ENCODE results near the gene TRAF3IP1.

- TF ChIP-seq ZFP3 (CRISPR knock-in tag; IDR thresholded peaks at IDR 0.05): no peak
- TF ChIP-seq PPARA (CRISPR knock-in tag; IDR thresholded peaks at IDR 0.05; ENCODE audit: borderline replicate concordance): no peak
- TF ChIP-seq, protein P1, sequence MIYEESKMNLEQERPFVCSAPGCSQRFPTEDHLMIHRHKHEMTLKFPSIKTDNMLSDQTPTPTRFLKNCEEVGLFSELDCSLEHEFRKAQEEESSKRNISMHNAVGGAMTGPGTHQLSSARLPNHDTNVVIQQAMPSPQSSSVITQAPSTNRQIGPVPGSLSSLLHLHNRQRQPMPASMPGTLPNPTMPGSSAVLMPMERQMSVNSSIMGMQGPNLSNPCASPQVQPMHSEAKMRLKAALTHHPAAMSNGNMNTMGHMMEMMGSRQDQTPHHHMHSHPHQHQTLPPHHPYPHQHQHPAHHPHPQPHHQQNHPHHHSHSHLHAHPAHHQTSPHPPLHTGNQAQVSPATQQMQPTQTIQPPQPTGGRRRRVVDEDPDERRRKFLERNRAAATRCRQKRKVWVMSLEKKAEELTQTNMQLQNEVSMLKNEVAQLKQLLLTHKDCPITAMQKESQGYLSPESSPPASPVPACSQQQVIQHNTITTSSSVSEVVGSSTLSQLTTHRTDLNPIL (CRISPR knock-in tag; IDR thresholded peaks at IDR 0.05; ENCODE audit: low read depth): no peak
- no peak for TF ChIP-seq GLIS3 (CRISPR knock-in tag; IDR thresholded peaks at IDR 0.05)
- TF ChIP-seq BACH2 (CRISPR knock-in tag; IDR thresholded peaks at IDR 0.05; ENCODE audit: borderline replicate concordance): no peak
- no peak for TF ChIP-seq ZNF8 (CRISPR knock-in tag; IDR thresholded peaks at IDR 0.05)
- no peak for TF ChIP-seq ARNTL (CRISPR knock-in tag; IDR thresholded peaks at IDR 0.05; ENCODE audit: borderline replicate concordance, low read depth)
- TF ChIP-seq ZC3H10 (CRISPR knock-in tag; IDR thresholded peaks at IDR 0.05): no peak
Measured at GRCh38 chr2:238440767-238441166, 120.4 kb downstream of the TRAF3IP1 start.
